ENCODE measurements around the gene STING1. TPM values are rescaled to one million over a fixed set of nuclear protein-coding genes. Genes with fewer than 3 reads are reported as not detected.

The STING1 gene
- total RNA-seq, 1 experiment from 2014 or later = not detected

DNA sequence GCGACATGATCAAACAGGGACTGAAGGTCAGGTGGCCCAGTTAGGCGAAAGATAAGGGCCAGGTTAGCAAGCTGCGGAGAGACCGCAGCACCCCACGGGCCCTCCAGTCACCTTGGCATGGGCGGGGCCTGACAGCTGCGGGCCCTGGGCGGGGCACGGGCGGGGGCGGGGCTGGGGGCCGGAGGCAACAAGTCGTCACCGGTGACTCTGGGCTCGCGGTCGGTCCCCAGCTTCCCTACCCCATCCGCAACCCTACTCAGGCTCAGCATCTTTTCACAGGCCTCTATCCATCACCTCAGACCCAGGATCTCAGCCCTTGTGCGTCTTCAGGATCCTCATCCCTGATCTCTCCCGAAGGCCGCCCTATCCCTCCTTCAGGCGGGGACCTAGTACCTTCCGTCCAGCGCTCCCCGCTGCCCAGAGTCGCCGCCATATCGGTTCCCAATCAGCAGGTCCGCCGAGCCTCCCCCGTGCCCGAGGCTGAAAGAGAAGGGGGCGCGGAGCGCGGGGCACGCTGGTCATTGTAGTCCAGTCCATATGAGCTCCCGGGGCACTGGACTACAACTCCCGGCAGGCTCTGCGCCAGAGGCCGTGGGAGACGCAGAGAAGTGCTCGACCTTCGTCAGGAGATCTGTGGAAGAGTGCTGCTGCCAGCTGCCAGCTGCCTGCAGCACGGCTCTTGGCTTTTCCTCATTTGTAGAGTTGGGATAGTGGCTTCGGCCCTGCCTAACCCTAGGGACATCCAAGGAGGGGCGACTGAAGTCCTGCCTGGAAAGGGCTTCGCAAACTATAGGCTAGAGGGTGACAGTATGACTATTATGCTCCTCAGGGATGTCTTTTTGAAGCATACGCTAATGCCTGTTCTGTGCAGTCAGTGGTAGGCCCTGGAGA lies 43.3 kb downstream of the STING1 start, which contains the start of gene DNAJC18:
TSS of gene DNAJC18 (minus strand) at position 513 of the 891 bp plus-strand sequence. CDS start at position 433, 80 bp downstream.
- CTCF ChIA-PET = interaction anchor here (0.5 to 1.4 kb wide), 7 partner anchors 9 to 324 kb away, joined by 3 to 9 read pairs (median 4); no protein-coding TSS in a partner anchor
- Mint-ChIP-seq H3K4me1 (ENCODE audit: low read depth, unreplicated experiment) (peaks cover 21% of the 10 kb centered on the region), H3K36me3 (ENCODE audit: insufficient read depth, unreplicated experiment) (peaks cover 6% of the 10 kb centered on the region), H3K4me3 (ENCODE audit: unreplicated experiment) (peak within 1 kb of the TSS; percentile 99), H3K27me3 (ENCODE audit: insufficient read depth, unreplicated experiment) (no peaks in the 10 kb centered on the region), H3K9me3 (ENCODE audit: unreplicated experiment) (no peaks in the 10 kb centered on the region), H3K27ac (ENCODE audit: unreplicated experiment) (peak within 1 kb of the TSS; percentile 96)
- peak; percentile 94 for DNase-seq
- peaks cover 22% of the 10 kb centered on the region for H3K4me1 ChIP-seq
- BruUV-seq (replicated peaks) = no TSS peak
- intact Hi-C loops (cut with micrococcal nuclease; ENCODE audit: unreplicated experiment) = loop anchor here (1.0 to 5.0 kb wide), 4 partner anchors 20 to 123 kb away; partner anchors contain the start of genes SPATA24 and UBE2D2
- POLR2A ChIA-PET = interaction anchor here (0.6 to 1.4 kb wide), 11 partner anchors 9 to 1107 kb away, joined by 3 to 8 read pairs (median 4); partner anchors contain the start of genes PAIP2 and SPATA24
- TF ChIP-seq, protein P1, sequence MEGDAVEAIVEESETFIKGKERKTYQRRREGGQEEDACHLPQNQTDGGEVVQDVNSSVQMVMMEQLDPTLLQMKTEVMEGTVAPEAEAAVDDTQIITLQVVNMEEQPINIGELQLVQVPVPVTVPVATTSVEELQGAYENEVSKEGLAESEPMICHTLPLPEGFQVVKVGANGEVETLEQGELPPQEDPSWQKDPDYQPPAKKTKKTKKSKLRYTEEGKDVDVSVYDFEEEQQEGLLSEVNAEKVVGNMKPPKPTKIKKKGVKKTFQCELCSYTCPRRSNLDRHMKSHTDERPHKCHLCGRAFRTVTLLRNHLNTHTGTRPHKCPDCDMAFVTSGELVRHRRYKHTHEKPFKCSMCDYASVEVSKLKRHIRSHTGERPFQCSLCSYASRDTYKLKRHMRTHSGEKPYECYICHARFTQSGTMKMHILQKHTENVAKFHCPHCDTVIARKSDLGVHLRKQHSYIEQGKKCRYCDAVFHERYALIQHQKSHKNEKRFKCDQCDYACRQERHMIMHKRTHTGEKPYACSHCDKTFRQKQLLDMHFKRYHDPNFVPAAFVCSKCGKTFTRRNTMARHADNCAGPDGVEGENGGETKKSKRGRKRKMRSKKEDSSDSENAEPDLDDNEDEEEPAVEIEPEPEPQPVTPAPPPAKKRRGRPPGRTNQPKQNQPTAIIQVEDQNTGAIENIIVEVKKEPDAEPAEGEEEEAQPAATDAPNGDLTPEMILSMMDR (IDR thresholded peaks at IDR 0.05; ENCODE audit: insufficient read depth in 1 of 2, low read depth in 1 of 2, low read length in 1 of 2, severe bottlenecking in 1 of 2, unreplicated experiment in 1 of 2) = no peak
- H3K27me3 ChIP-seq (replicated peaks; ENCODE audit: control insufficient read depth, insufficient read depth, low read length) = no peaks in the 10 kb centered on the region
- H3K4me3 ChIP-seq (ENCODE audit: low read depth, low read length) = peak within 1 kb of the TSS; percentile 94
- no peaks in the 10 kb centered on the region for H3K36me3 ChIP-seq (ENCODE audit: control insufficient read depth, insufficient read depth, low read length)
- no peaks in the 10 kb centered on the region for H3K9me3 ChIP-seq

DNA sequence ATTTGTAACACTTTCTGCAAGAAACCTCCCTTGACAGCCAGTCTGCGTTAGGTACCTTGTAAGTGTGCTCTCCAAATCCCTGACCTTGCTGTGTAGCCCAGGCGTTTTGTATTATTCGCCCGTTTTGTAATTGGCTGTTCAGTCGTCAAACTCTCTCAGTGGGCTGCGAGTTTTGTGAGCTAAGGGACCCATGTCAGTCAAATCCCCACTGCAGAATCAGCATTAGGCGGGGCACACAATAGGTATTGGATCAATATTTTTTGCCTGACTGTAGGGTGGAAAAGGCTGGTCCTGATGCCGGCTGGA lies 43.9 kb downstream of the STING1 start:
- H3K9me3 Mint-ChIP-seq (ENCODE audit: unreplicated experiment) = no peaks in the 10 kb centered on the region
- H3K4me1 Mint-ChIP-seq (ENCODE audit: low read depth, unreplicated experiment) = peaks cover 21% of the 10 kb centered on the region
- H3K27ac Mint-ChIP-seq (ENCODE audit: unreplicated experiment) = peak overlapping the region; percentile 96
- no peaks in the 10 kb centered on the region for H3K36me3 ChIP-seq (ENCODE audit: control insufficient read depth, insufficient read depth, low read length)
- no TSS peak for BruUV-seq (replicated peaks)
- H3K27me3 Mint-ChIP-seq (ENCODE audit: insufficient read depth, unreplicated experiment) = no peaks in the 10 kb centered on the region
- peak overlapping the region; percentile 99 for H3K4me3 Mint-ChIP-seq (ENCODE audit: unreplicated experiment)
- no peaks in the 10 kb centered on the region for H3K27me3 ChIP-seq (replicated peaks; ENCODE audit: control insufficient read depth, insufficient read depth, low read length)
- H3K4me3 ChIP-seq (ENCODE audit: low read depth, low read length) = peak overlapping the region; percentile 94
- TF ChIP-seq, protein P1 (IDR thresholded peaks at IDR 0.05; ENCODE audit: insufficient read depth in 1 of 2, low read depth in 1 of 2, low read length in 1 of 2, severe bottlenecking in 1 of 2, unreplicated experiment in 1 of 2) = no peak
- H3K4me1 ChIP-seq = peaks cover 22% of the 10 kb centered on the region
- intact Hi-C loops (cut with micrococcal nuclease; ENCODE audit: unreplicated experiment) = loop anchor here (1.0 to 5.0 kb wide), 4 partner anchors 20 to 124 kb away; partner anchors contain the start of genes SPATA24 and UBE2D2
- no peak for DNase-seq
- peaks cover 6% of the 10 kb centered on the region for H3K36me3 Mint-ChIP-seq (ENCODE audit: insufficient read depth, unreplicated experiment)
- ChIA-PET POLR2A (interaction anchor here (0.6 to 1.4 kb wide), 5 partner anchors 8 to 1225 kb away, joined by 3 to 8 read pairs (median 4); no protein-coding TSS in a partner anchor), CTCF (interaction anchor here (0.5 to 1.4 kb wide), 2 partner anchors 8 to 136 kb away, joined by 3 to 4 read pairs; no protein-coding TSS in a partner anchor)
- H3K9me3 ChIP-seq = no peaks in the 10 kb centered on the region

DNA sequence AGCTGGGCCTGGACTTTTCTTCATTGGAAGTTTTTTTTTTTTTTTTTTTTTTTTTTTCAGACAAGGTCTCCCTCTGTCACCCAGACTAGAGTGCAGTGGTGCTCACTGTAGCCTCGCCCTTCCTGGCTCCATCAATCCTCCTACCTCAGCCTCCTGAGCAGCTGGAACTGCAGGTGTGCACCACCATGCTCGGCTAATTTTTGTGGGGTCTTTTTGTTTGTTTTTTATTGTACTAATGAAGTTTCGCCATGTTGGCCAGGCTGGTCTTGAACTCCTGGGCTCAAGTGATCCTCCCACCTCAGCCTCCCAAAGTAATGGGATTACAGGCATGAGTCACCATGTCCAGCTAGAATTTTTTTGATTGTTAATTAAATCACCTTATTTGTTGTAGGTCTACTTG lies 46.9 kb downstream of the STING1 start:
- peaks cover 35% of the 10 kb centered on the region for H3K4me1 ChIP-seq
- intact Hi-C loops (cut with micrococcal nuclease; ENCODE audit: unreplicated experiment) = loop anchor here (5.0 kb wide), 1 partner anchor 127 kb away; the partner anchor contains the start of gene UBE2D2
- H3K4me3 ChIP-seq (ENCODE audit: low read depth, low read length) = no peak overlapping the region
- H3K9me3 ChIP-seq = no peaks in the 10 kb centered on the region
- ChIA-PET POLR2A (no interaction called here), CTCF (no interaction called here)
- Mint-ChIP-seq H3K4me1 (ENCODE audit: low read depth, unreplicated experiment) (peaks cover 27% of the 10 kb centered on the region), H3K27ac (ENCODE audit: unreplicated experiment) (no peak overlapping the region), H3K36me3 (ENCODE audit: insufficient read depth, unreplicated experiment) (peaks cover 6% of the 10 kb centered on the region), H3K9me3 (ENCODE audit: unreplicated experiment) (no peaks in the 10 kb centered on the region), H3K4me3 (ENCODE audit: unreplicated experiment) (no peak overlapping the region), H3K27me3 (ENCODE audit: insufficient read depth, unreplicated experiment) (no peaks in the 10 kb centered on the region)
- DNase-seq = no peak
- TF ChIP-seq, protein P1 (IDR thresholded peaks at IDR 0.05; ENCODE audit: insufficient read depth in 1 of 2, low read depth in 1 of 2, low read length in 1 of 2, severe bottlenecking in 1 of 2, unreplicated experiment in 1 of 2) = no peak
- H3K27me3 ChIP-seq (replicated peaks; ENCODE audit: control insufficient read depth, insufficient read depth, low read length) = no peaks in the 10 kb centered on the region
- no TSS peak for BruUV-seq (replicated peaks)
- no peaks in the 10 kb centered on the region for H3K36me3 ChIP-seq (ENCODE audit: control insufficient read depth, insufficient read depth, low read length)
